HepG2 (cell line): ENCODE results near the gene RHBG. TPM values are rescaled to one million over a fixed set of nuclear protein-coding genes. Genes with fewer than 3 reads are reported as not detected.

Experiments
- ATAC-seq: fragments of 200-7000 bp; cut with Tn5 transposase; 3 replicates; pipeline ENCODE4 v1.9.1; 2020; ENCODE audit warnings: mild to moderate bottlenecking, moderate library complexity
- BruUV-seq: library from RNA; stranded (reverse); fragments of 400-500 nt; replicated peaks from 2 replicates; lab custom pipeline; 2021; lab: Mats Ljungman, UMichigan
- CTCF ChIA-PET: fragments of 300-600 bp; formaldehyde crosslinking; extraction: SDS; loops from one replicate; lab custom pipeline; 2021; ENCODE audit warnings: low total read pairs, inconsistent platforms, low intra/inter-chr PET ratio; lab: Yijun Ruan, JAX
- POLR2A ChIA-PET: fragments of 350-600 bp; sonication (Branson Sonifier 250); formaldehyde crosslinking; loops from one replicate; lab custom pipeline; 2020; ENCODE audit warnings: antibody characterized with exemption, inconsistent platforms; lab: Yijun Ruan, JAX
- DNase-seq: peaks from one replicate; pipeline ENCODE4 v3.0.0-alpha.2; 2015; ENCODE audit warnings: low spot score
- FAIRE-seq: peaks from 3 replicates; lab custom pipeline; 2011; peaks lifted over from hg19 to GRCh38; lab: Jason Lieb, UNC
- H2AFZ ChIP-seq: one replicate; pipeline ENCODE4 v1.6.1; 2011; ENCODE audit warnings: low read length, inconsistent platforms
- H3K27ac ChIP-seq: fragments of 300-600 bp; 3 replicates; pipeline ENCODE4 v1.8.0; 2011; ENCODE audit warnings: mixed run types, mild to moderate bottlenecking, mixed read lengths, low read length, inconsistent platforms; ENCODE audit not compliant: insufficient read depth; ENCODE audit errors: extremely low read length
- H3K27me3 ChIP-seq, 2 experiments: fragments of 200-600 bp in 1 of 2; 2 replicates in 1 of 2; 3 replicates in 1 of 2; pipeline versions ENCODE4 v1.6.0 to v1.8.0; 2011; ENCODE audit warnings: low read length in 2 of 2, mild to moderate bottlenecking in 2 of 2, moderate library complexity in 2 of 2, inconsistent platforms in 1 of 2; ENCODE audit not compliant: insufficient read depth in 2 of 2, control insufficient read depth in 1 of 2
- H3K36me3 ChIP-seq, 2 experiments: fragments of 200-600 bp in 1 of 2; replicated peaks in 1 of 2; 2 replicates in 1 of 2; 3 replicates in 1 of 2; pipeline versions ENCODE4 v1.5.1 to v1.8.0; 2011; ENCODE audit warnings: low read length in 2 of 2, inconsistent platforms in 1 of 2; ENCODE audit not compliant: insufficient read depth in 2 of 2, control insufficient read depth in 1 of 2
- H3K4me1 ChIP-seq: 2 replicates; pipeline ENCODE4 v1.5.1; 2012; ENCODE audit warnings: low read length, inconsistent platforms; ENCODE audit not compliant: insufficient read depth
- H3K4me2 ChIP-seq: 2 replicates; pipeline ENCODE4 v1.6.0; 2011; ENCODE audit warnings: low read depth, low read length, inconsistent platforms
- H3K4me3 ChIP-seq, 3 experiments: fragments of 200-600 bp in 1 of 3; sonication (generic), shearing (Covaris generic) in 1 of 3; replicated peaks in 1 of 3; 2 replicates each; pipeline ENCODE4 v1.5.1; 2011 to 2016; ENCODE audit warnings: low read length in 3 of 3, inconsistent platforms in 2 of 3, low read depth in 2 of 3, mild to moderate bottlenecking in 2 of 3, control low read depth in 1 of 3, mixed read lengths in 1 of 3; ENCODE audit not compliant: insufficient read depth in 1 of 3
- H3K79me2 ChIP-seq: one replicate; pipeline ENCODE4 v1.6.1; 2011; ENCODE audit warnings: low read length, inconsistent platforms; ENCODE audit not compliant: insufficient read depth
- H3K9ac ChIP-seq: 2 replicates; pipeline ENCODE4 v1.6.0; 2011; ENCODE audit warnings: mild to moderate bottlenecking, low read depth, low read length, inconsistent platforms; ENCODE audit not compliant: insufficient read depth
- H3K9me3 ChIP-seq: 2 replicates; pipeline ENCODE4 v1.5.1; 2012; ENCODE audit warnings: mild to moderate bottlenecking, low read length
- H4K20me1 ChIP-seq: 2 replicates; pipeline ENCODE4 v1.6.0; 2011; ENCODE audit warnings: inconsistent platforms, mild to moderate bottlenecking, low read length, moderate library complexity; ENCODE audit not compliant: insufficient read depth
- BORCS8-MEF2B ChIP-seq: sonication (generic); formaldehyde crosslinking; IDR thresholded peaks from 2 replicates; pipeline ENCODE4 v1.8.0; 2022; ENCODE audit warnings: mild to moderate bottlenecking, missing genetic modification reagents
- GATAD2A ChIP-seq: IDR thresholded peaks from 2 replicates; pipeline ENCODE4 v1.6.1; 2016
- JUNB ChIP-seq: sonication (generic); formaldehyde crosslinking; IDR thresholded peaks from 2 replicates; pipeline ENCODE4 v1.8.0; 2022; ENCODE audit warnings: missing genetic modification reagents, mild to moderate bottlenecking, borderline replicate concordance
- MAFF ChIP-seq: IDR thresholded peaks from 2 replicates; pipeline ENCODE4 v1.6.1; 2011; ENCODE audit warnings: low read depth, low read length, improper control_type of control experiment
- MAFK ChIP-seq, 2 experiments: IDR thresholded peaks in 1 of 2; conservative IDR thresholded peaks in 1 of 2; 2 replicates each; pipeline ENCODE4 v1.6.1; 2011; ENCODE audit warnings: improper control_type of control experiment in 2 of 2, low read length in 2 of 2
- SMARCE1 ChIP-seq: fragments of 450-650 bp; IDR thresholded peaks from 2 replicates; pipeline ENCODE4 v1.6.1; 2017; ENCODE audit warnings: borderline replicate concordance
- SSRP1 ChIP-seq: IDR thresholded peaks from 2 replicates; pipeline ENCODE4 v1.6.1; 2016; ENCODE audit warnings: control low read depth
- ZFX ChIP-seq: sonication (generic); formaldehyde crosslinking; IDR thresholded peaks from 2 replicates; pipeline ENCODE4 v1.4.0; 2020; ENCODE audit warnings: mild to moderate bottlenecking, low read depth, missing genetic modification reagents, moderate library complexity
- ZNF782 ChIP-seq: sonication (generic); formaldehyde crosslinking; IDR thresholded peaks from 2 replicates; pipeline ENCODE4 v1.4.0; 2020; ENCODE audit warnings: missing genetic modification reagents, mild to moderate bottlenecking, borderline replicate concordance
- WGBS: methylation state at CpG from one replicate; pipeline ENCODE4 v1.1.6; 2017; ENCODE audit warnings: low lambda C conversion rate; 5-methylcytosine and 5-hydroxymethylcytosine counted together
- in situ Hi-C: cut with HindIII; loops from 2 replicates; pipeline ENCODE4 v1.10.0; 2017; ENCODE audit warnings: low pct_unique_long_range_greater_than_20kb; ENCODE audit not compliant: extremely low pct_ligation_motif_present
- intact Hi-C: fragments of 100-400 bp; cut with micrococcal nuclease; formaldehyde crosslinking; loops from one replicate; pipeline ENCODE4 v1.10.0; 2022; ENCODE audit not compliant: unreplicated experiment
- polyA plus RNA-seq, 8 experiments: library from polyadenylated mRNA; depleted of rRNA in 3 of 8; stranded (reverse) in 7 of 8; unstranded in 1 of 8; fragments of >200 nt; fragmentation: Illumina TruSeq in 4 of 8; extraction: Trizol in 4 of 8; gene quantifications; 2 replicates each; pipeline versions ENCODE4 v1.2.1 to v1.2.3, GENCODE V29; 2011 to 2016; ENCODE audit warnings: low read depth in 4 of 8, missing spikeins in 1 of 8, mixed read lengths in 1 of 8; ENCODE audit not compliant: insufficient read depth in 1 of 8
- total RNA-seq, 5 experiments: library from RNA; depleted of rRNA; stranded (reverse); fragments of >200 nt; fragmentation: Illumina TruSeq; extraction: Trizol; gene quantifications; 2 replicates each; pipeline ENCODE4 v1.2.3, GENCODE V29; 2016; ENCODE audit warnings: low read depth in 1 of 5
- TF ChIP-seq, protein P1 (sequence below): IDR thresholded peaks from 2 replicates; pipeline ENCODE4 v1.4.0; 2020; ENCODE audit warnings: mild to moderate bottlenecking, missing genetic modification reagents
- TF ChIP-seq, protein P2 (sequence below): sonication (generic); formaldehyde crosslinking; IDR thresholded peaks from 2 replicates; pipeline ENCODE4 v1.4.0; 2020; ENCODE audit warnings: mild to moderate bottlenecking, missing genetic modification reagents, borderline replicate concordance

RHBG gene
- total and polyA plus RNA-seq, 2 of the 13 experiments (the other 11 are each of a cell fraction or from before 2014, with no cell fraction given) = 61.8 to 73.5 TPM

DNA sequence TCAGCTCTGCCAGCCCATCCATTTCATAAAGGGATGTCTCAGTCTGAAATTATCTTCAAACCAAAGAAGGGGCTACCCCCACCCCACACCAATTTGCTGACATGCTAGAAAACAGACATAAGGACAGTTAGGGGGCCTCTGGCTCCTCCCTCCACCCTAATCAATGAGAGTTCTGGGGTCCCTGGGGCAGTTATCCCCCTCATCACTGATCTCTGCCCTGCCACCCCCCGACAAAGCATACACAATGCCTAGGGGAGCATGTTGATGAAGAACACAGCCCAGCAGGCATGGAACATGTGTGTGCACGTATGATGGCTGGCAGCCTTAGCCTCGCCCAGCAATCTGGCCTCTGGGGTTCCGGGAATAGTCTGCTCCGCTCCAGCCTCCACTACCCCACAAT lies 58.9 kb downstream of the RHBG start:
- Histone ChIP-seq H3K9me3 (no peaks in the 10 kb centered on the region), H3K36me3 (no peaks in the 10 kb centered on the region), H2AFZ (no peak overlapping the region), H4K20me1 (no peaks in the 10 kb centered on the region), H3K27ac (no peak overlapping the region), H3K4me3 (no peak overlapping the region), H3K4me1 (no peaks in the 10 kb centered on the region), H3K27me3 (peaks cover 8 to 84% of the 10 kb centered on the region in 2 experiments; a peak in 4 of 5 replicates), H3K79me2 (no peaks in the 10 kb centered on the region), H3K9ac (no peak overlapping the region), H3K4me2 (no peak overlapping the region)
- 3% methylated on average over 5 of the region's 5 CpGs for WGBS
- intact Hi-C loops (no loop called here), in situ Hi-C loops (no loop called here)
- TF ChIP-seq ZFX (CRISPR knock-in tag) (no peak), MAFK (conservative IDR thresholded peaks at IDR 0.05 in 1 of 2, IDR thresholded peaks at IDR 0.05 in 1 of 2; ENCODE audit: low read length in 2 of 2) (peak; percentile 30 to 41; a peak in 2 of 4 replicates), MAFF (0 out of 2 replicates have a peak, but pooled peaks have one; percentile 7)
- FAIRE-seq (no peak), ATAC-seq (no peak), DNase-seq (no peak)
- ChIA-PET CTCF (interaction anchor here (0.5 kb wide), 1 partner anchor 191 kb away, joined by 3 read pairs; the partner anchor contains the start of gene HAPLN2), POLR2A (no interaction called here)
- BruUV-seq = no TSS peak

DNA sequence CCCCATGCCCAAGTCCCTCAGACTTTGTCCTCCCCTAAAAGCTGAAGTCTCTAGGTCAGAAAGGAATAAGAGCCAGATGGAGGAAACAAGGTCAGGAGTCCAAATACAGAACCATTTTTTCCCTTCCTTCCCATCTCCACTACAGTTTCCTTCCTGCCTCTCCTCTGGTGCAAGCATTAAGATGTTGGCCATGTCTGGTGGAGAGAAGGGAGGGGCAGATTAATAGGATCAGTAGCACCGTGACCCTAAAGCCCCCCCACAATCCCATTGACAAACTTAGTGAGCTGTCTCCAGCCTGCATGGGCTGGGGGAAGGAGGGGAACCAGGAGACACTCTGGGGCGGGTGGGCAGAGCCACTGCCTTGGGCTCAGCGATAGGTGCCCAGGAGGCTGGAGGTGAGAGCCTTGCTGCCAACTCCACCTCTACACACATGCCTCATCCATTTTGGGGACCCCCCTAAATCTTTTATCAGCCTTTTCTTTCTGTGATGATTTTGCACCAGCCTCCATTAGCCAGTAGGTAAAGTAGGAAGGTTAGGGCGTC lies 59.8 kb downstream of the RHBG start:
- H2AFZ ChIP-seq = no peak overlapping the region
- BruUV-seq = no TSS peak
- H3K27ac ChIP-seq = no peak overlapping the region
- H3K27me3 ChIP-seq = peaks cover 10 to 84% of the 10 kb centered on the region in 2 experiments; a peak in 4 of 5 replicates
- DNase-seq (no peak), FAIRE-seq (no peak), ATAC-seq (no peak)
- H3K4me1 ChIP-seq = no peaks in the 10 kb centered on the region
- no peaks in the 10 kb centered on the region for H3K36me3 ChIP-seq
- H3K4me2 ChIP-seq = no peak overlapping the region
- ChIA-PET POLR2A (no interaction called here), CTCF (interaction anchor here (0.5 kb wide), 1 partner anchor 190 kb away, joined by 3 read pairs; the partner anchor contains the start of gene HAPLN2)
- H3K9me3 ChIP-seq = no peaks in the 10 kb centered on the region
- intact Hi-C loops (no loop called here), in situ Hi-C loops (no loop called here)
- H3K4me3 ChIP-seq = no peak overlapping the region
- 0% methylated on average over 4 of the region's 4 CpGs for WGBS
- no peak overlapping the region for H3K9ac ChIP-seq
- H3K79me2 ChIP-seq = no peaks in the 10 kb centered on the region
- no peaks in the 10 kb centered on the region for H4K20me1 ChIP-seq
- TF ChIP-seq GATAD2A (CRISPR knock-in tag) (no peak), BORCS8-MEF2B (no peak), SSRP1 (no peak), ZNF782 (CRISPR knock-in tag) (no peak), JUNB (CRISPR knock-in tag) (no peak), SMARCE1 (no peak)
- TF ChIP-seq, protein P1, sequence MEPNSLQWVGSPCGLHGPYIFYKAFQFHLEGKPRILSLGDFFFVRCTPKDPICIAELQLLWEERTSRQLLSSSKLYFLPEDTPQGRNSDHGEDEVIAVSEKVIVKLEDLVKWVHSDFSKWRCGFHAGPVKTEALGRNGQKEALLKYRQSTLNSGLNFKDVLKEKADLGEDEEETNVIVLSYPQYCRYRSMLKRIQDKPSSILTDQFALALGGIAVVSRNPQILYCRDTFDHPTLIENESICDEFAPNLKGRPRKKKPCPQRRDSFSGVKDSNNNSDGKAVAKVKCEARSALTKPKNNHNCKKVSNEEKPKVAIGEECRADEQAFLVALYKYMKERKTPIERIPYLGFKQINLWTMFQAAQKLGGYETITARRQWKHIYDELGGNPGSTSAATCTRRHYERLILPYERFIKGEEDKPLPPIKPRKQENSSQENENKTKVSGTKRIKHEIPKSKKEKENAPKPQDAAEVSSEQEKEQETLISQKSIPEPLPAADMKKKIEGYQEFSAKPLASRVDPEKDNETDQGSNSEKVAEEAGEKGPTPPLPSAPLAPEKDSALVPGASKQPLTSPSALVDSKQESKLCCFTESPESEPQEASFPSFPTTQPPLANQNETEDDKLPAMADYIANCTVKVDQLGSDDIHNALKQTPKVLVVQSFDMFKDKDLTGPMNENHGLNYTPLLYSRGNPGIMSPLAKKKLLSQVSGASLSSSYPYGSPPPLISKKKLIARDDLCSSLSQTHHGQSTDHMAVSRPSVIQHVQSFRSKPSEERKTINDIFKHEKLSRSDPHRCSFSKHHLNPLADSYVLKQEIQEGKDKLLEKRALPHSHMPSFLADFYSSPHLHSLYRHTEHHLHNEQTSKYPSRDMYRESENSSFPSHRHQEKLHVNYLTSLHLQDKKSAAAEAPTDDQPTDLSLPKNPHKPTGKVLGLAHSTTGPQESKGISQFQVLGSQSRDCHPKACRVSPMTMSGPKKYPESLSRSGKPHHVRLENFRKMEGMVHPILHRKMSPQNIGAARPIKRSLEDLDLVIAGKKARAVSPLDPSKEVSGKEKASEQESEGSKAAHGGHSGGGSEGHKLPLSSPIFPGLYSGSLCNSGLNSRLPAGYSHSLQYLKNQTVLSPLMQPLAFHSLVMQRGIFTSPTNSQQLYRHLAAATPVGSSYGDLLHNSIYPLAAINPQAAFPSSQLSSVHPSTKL = no peak
- TF ChIP-seq, protein P2, sequence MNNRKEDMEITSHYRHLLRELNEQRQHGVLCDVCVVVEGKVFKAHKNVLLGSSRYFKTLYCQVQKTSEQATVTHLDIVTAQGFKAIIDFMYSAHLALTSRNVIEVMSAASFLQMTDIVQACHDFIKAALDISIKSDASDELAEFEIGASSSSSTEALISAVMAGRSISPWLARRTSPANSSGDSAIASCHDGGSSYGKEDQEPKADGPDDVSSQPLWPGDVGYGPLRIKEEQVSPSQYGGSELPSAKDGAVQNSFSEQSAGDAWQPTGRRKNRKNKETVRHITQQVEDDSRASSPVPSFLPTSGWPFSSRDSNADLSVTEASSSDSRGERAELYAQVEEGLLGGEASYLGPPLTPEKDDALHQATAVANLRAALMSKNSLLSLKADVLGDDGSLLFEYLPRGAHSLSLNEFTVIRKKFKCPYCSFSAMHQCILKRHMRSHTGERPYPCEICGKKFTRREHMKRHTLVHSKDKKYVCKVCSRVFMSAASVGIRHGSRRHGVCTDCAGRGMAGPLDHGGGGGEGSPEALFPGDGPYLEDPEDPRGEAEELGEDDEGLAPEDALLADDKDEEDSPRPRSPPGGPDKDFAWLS = no peak
